SU-DHL-6 (cell line): ENCODE data around the gene PRPF40A.

ENCODE experiments used
- CTCF ChIP-seq: fragments of 200-600 bp; sonication (generic); IDR thresholded peaks from one replicate; pipeline ENCODE4 v1.5.1; 2017; ENCODE audit warnings: antibody characterized with exemption, mild to moderate bottlenecking, low read length, moderate library complexity; ENCODE audit not compliant: insufficient read depth, poor library complexity, severe bottlenecking
- EZH2phosphoT487 ChIP-seq: fragments of 200-600 bp; sonication (generic), shearing (Covaris generic); conservative IDR thresholded peaks from 2 replicates; pipeline ENCODE4 v1.6.1; 2018; ENCODE audit warnings: mild to moderate bottlenecking, antibody characterized with exemption, low read length, moderate library complexity, mixed read lengths

DNA sequence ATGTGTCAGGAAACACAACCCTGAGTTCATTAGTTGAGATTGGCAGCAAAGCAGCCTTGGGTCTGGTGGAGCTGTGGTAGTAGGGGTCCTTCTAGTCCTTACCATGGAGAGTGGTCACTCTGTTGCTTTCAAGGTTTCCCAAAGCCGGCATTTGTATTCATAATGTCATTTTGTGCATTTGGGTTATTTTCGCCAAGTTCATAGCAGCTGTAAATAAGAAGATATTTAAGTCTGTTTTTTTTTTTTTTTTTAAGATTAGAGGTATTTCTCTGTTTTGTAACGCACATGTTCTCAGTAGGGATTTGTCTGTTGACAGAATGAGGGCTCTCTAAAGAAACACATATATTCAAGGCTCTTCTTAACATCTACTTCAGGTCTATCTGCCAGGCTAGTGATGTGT lies 114.1 kb downstream of the PRPF40A start:
- TF ChIP-seq CTCF (no peak), EZH2phosphoT487 (no peak)
